HCT116 (cell line): ENCODE data around the gene MORN1. TPM values are rescaled to one million over a fixed set of nuclear protein-coding genes. Genes with fewer than 3 reads are reported as not detected.

Source experiments
- ATAC-seq: fragments of 200-7000 bp; cut with Tn5 transposase; 2 replicates; pipeline ENCODE4 v1.9.1; 2020; ENCODE audit warnings: mild to moderate bottlenecking, moderate library complexity
- BruUV-seq: library from RNA; stranded (reverse); fragments of 400-500 nt; replicated peaks from 2 replicates; lab custom pipeline; 2021; lab: Mats Ljungman, UMichigan
- CTCF ChIA-PET: fragments of 300-600 bp; sonication (Branson Sonifier 250); formaldehyde crosslinking; loops from one replicate; lab custom pipeline; 2021; ENCODE audit warnings: antibody characterized with exemption; lab: Charles Lee
- POLR2A ChIA-PET: fragments of 300-600, 350-600 bp; sonication (Branson Sonifier 250); formaldehyde crosslinking; loops from one replicate; lab custom pipeline; 2021; ENCODE audit warnings: antibody characterized with exemption; lab: Charles Lee
- RAD21 ChIA-PET, 2 experiments: fragments of 300-600 bp; sonication (Branson Sonifier 250); formaldehyde crosslinking; loops; one replicate each; lab custom pipeline; 2023; ENCODE audit warnings: low total read pairs in 2 of 2; ENCODE audit not compliant: uncharacterized antibody in 2 of 2, unreplicated experiment in 2 of 2, low non-redundant PET in 1 of 2; lab: Charles Lee
- DNase-seq: peaks from one replicate; pipeline ENCODE4 v3.0.0-alpha.2; 2010; ENCODE audit warnings: low read depth, low spot score
- H2AFZ ChIP-seq: fragments of 200-600 bp; shearing (Covaris generic), sonication (generic); 2 replicates; pipeline ENCODE4 v1.6.1; 2017; ENCODE audit warnings: low read depth, mixed run types, mixed read lengths, antibody characterized with exemption, low read length; ENCODE audit not compliant: poor library complexity, severe bottlenecking
- H3K27ac ChIP-seq: 2 replicates; pipeline ENCODE4 v1.5.1; 2012; ENCODE audit warnings: low read depth, low read length
- H3K27me3 ChIP-seq: fragments of 200-600 bp; sonication (generic); 2 replicates; pipeline ENCODE4 v1.6.1; 2016; ENCODE audit warnings: mixed run types, low read length, mixed read lengths; ENCODE audit not compliant: insufficient read depth
- H3K36me3 ChIP-seq, 2 experiments: fragments of 200-500 bp in 1 of 2; fragments of 200-600 bp in 1 of 2; sonication (Bioruptor generic) in 1 of 2; sonication (generic) in 1 of 2; 2 replicates each; pipeline versions ENCODE4 v1.5.1 to v1.6.1; 2014 to 2016; ENCODE audit warnings: low read length in 2 of 2, inconsistent platforms in 1 of 2, mixed read lengths in 1 of 2, mixed run types in 1 of 2; ENCODE audit not compliant: insufficient read depth in 2 of 2, control insufficient read depth in 1 of 2
- H3K4me1 ChIP-seq, 2 experiments: fragments of 200-600 bp in 1 of 2; sonication (generic) in 1 of 2; 2 replicates each; pipeline versions ENCODE4 v1.5.1 to v1.6.1; 2012 to 2017; ENCODE audit warnings: low read length in 2 of 2, inconsistent platforms in 1 of 2, mild to moderate bottlenecking in 1 of 2, mixed read lengths in 1 of 2, mixed run types in 1 of 2, moderate library complexity in 1 of 2; ENCODE audit not compliant: insufficient read depth in 2 of 2, control insufficient read depth in 1 of 2
- H3K4me2 ChIP-seq: fragments of 200-600 bp; sonication (generic); 2 replicates; pipeline ENCODE4 v1.6.1; 2017; ENCODE audit warnings: mixed run types, low read length, mixed read lengths
- H3K4me3 ChIP-seq, 2 experiments: fragments of 200-600 bp in 1 of 2; sonication (generic) in 1 of 2; replicated peaks in 1 of 2; 2 replicates each; pipeline ENCODE4 v1.5.1; 2011 to 2016; ENCODE audit warnings: low read length in 2 of 2, control low read depth in 1 of 2, low read depth in 1 of 2, mild to moderate bottlenecking in 1 of 2, mixed read lengths in 1 of 2, mixed run types in 1 of 2
- H3K79me2 ChIP-seq: fragments of 200-600 bp; sonication (generic); 2 replicates; pipeline ENCODE4 v1.6.1; 2017; ENCODE audit warnings: mild to moderate bottlenecking, mixed run types, low read length, moderate library complexity, mixed read lengths; ENCODE audit not compliant: insufficient read depth
- H3K9ac ChIP-seq: fragments of 200-600 bp; sonication (generic); 2 replicates; pipeline ENCODE4 v1.6.1; 2016; ENCODE audit warnings: low read length, mixed read lengths
- H3K9me2 ChIP-seq: fragments of 200-600 bp; sonication (generic), shearing (Covaris generic); 2 replicates; pipeline ENCODE4 v1.6.1; 2017; ENCODE audit warnings: mixed run types, mild to moderate bottlenecking, moderate library complexity; ENCODE audit not compliant: insufficient read depth
- H3K9me3 ChIP-seq, 2 experiments: fragments of 200-500 bp in 1 of 2; fragments of 200-600 bp in 1 of 2; sonication (Bioruptor generic) in 1 of 2; sonication (generic) in 1 of 2; 2 replicates each; pipeline ENCODE4 v1.6.1; 2014 to 2017; ENCODE audit warnings: low read length in 2 of 2, mixed read lengths in 2 of 2, inconsistent platforms in 1 of 2, low read depth in 1 of 2, mild to moderate bottlenecking in 1 of 2, mixed run types in 1 of 2, moderate library complexity in 1 of 2; ENCODE audit not compliant: control insufficient read depth in 1 of 2, insufficient read depth in 1 of 2
- H4K20me1 ChIP-seq: fragments of 200-600 bp; sonication (generic), shearing (Covaris generic); 2 replicates; pipeline ENCODE4 v1.6.1; 2017; ENCODE audit warnings: mixed run types, mild to moderate bottlenecking, moderate library complexity; ENCODE audit not compliant: insufficient read depth
- CEBPB ChIP-seq: IDR thresholded peaks from 2 replicates; pipeline ENCODE4 v1.6.1; 2012; ENCODE audit warnings: low read depth
- EZH2 ChIP-seq: fragments of 200-600 bp; sonication (generic); IDR thresholded peaks from 2 replicates; pipeline ENCODE4 v1.6.1; 2017; ENCODE audit warnings: antibody characterized with exemption, mixed run types
- FOSL1 ChIP-seq: IDR thresholded peaks from 2 replicates; pipeline ENCODE4 v1.6.1; 2012; ENCODE audit warnings: low read depth
- JUND ChIP-seq: IDR thresholded peaks from 2 replicates; pipeline ENCODE4 v1.6.1; 2012
- MAX ChIP-seq: IDR thresholded peaks from 2 replicates; pipeline ENCODE4 v1.6.1; 2012
- POLR2AphosphoS5 ChIP-seq: IDR thresholded peaks from 2 replicates; pipeline ENCODE4 v1.6.1; 2011; ENCODE audit warnings: mild to moderate bottlenecking, low read depth, low read length, moderate library complexity
- RAD21 ChIP-seq: IDR thresholded peaks from 2 replicates; pipeline ENCODE4 v1.6.1; 2012; ENCODE audit warnings: low read depth, mild to moderate bottlenecking
- SRF ChIP-seq: IDR thresholded peaks from 2 replicates; pipeline ENCODE4 v1.6.1; 2012; ENCODE audit warnings: low read depth
- TCF7L2 ChIP-seq: IDR thresholded peaks from 2 replicates; pipeline ENCODE4 v1.7.0; 2011; ENCODE audit warnings: borderline replicate concordance, inconsistent platforms; ENCODE audit not compliant: insufficient read depth, insufficient read length; ENCODE audit errors: extremely low read depth
- ZBTB33 ChIP-seq: IDR thresholded peaks from 2 replicates; pipeline ENCODE4 v1.6.1; 2011; ENCODE audit warnings: mild to moderate bottlenecking, low read length, moderate library complexity; ENCODE audit not compliant: insufficient replicate concordance; ENCODE audit errors: extremely low read depth
- ZFX ChIP-seq: fragments of 450-650 bp; IDR thresholded peaks from 2 replicates; pipeline ENCODE4 v1.6.1; 2017
- ZNF274 ChIP-seq: fragments of 200-500 bp; sonication (Bioruptor generic); IDR thresholded peaks from 2 replicates; pipeline ENCODE4 v1.6.1; 2014; ENCODE audit warnings: mild to moderate bottlenecking, low read depth, low read length, inconsistent platforms
- intact Hi-C: fragments of 100-400 bp; cut with micrococcal nuclease; formaldehyde crosslinking; loops from 2 replicates; pipeline ENCODE4 v1.10.0; 2022
- total RNA-seq: library from RNA; stranded (reverse); gene quantifications from one replicate; pipeline ENCODE4 v1.2.1, GENCODE V29; 2021; ENCODE audit not compliant: unreplicated experiment
- TF ChIP-seq, protein P1 (sequence below), 3 experiments: fragments of 200-600 bp in 1 of 3; sonication (generic) in 1 of 3; IDR thresholded peaks in 2 of 3; conservative IDR thresholded peaks in 1 of 3; 2 replicates each; pipeline ENCODE4 v1.5.1; 2012 to 2017; ENCODE audit warnings: low read depth in 2 of 3, low read length in 2 of 3, antibody characterized with exemption in 1 of 3, borderline replicate concordance in 1 of 3, control low read depth in 1 of 3, mild to moderate bottlenecking in 1 of 3, mixed read lengths in 1 of 3, mixed run types in 1 of 3, moderate library complexity in 1 of 3; ENCODE audit not compliant: insufficient read depth in 1 of 3
- TF ChIP-seq, protein P2 (sequence below): IDR thresholded peaks from 2 replicates; pipeline ENCODE4 v1.6.1; 2012; ENCODE audit warnings: low read depth
- TF ChIP-seq, protein P3 (sequence below): IDR thresholded peaks from 2 replicates; pipeline ENCODE4 v1.6.1; 2012

The MORN1 gene
- total RNA-seq, 1 experiment from 2014 or later: 21.4 TPM

DNA sequence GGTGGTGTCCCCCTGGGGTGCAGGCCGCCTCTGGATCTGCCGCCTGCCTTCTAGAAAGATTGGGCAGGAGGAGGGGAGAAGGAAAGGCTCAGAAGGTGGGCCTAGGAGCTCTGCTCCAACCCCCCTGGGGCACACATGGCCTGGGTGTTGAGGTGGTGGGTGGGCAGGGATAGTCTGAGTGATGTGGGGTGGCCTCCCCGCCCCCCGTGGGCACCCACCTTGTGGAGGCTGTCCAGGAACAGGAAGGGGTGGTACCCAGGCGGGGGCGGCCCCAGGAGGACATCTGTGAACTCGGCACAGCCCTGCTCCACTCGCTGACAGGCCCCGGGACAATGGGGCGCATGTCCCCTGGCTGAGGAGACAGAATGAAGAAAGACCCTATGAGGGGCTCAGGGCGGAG lies 54.9 kb downstream of the MORN1 start:
- Histone ChIP-seq H3K27ac (no peak overlapping the region), H3K79me2 (no peaks in the 10 kb centered on the region), H3K9ac (no peak overlapping the region), H3K9me3 (peaks cover 2 to 6% of the 10 kb centered on the region in 2 experiments; a peak in 2 of 4 replicates), H3K4me2 (no peak overlapping the region), H3K27me3 (no peaks in the 10 kb centered on the region), H3K9me2 (no peaks in the 10 kb centered on the region), H2AFZ (no peak overlapping the region), H3K36me3 (no peaks in the 10 kb centered on the region), H3K4me3 (no peak overlapping the region), H3K4me1 (no peaks in the 10 kb centered on the region), H4K20me1 (no peaks in the 10 kb centered on the region)
- RAD21 ChIA-PET: no interaction called here
- ATAC-seq (no peak), DNase-seq (no peak)
- no TSS peak for BruUV-seq
- CTCF ChIA-PET: no interaction called here
- POLR2A ChIA-PET: no interaction called here
- no peak for TF ChIP-seq RAD21
- no peak for TF ChIP-seq POLR2AphosphoS5
- no peak for TF ChIP-seq CEBPB
- TF ChIP-seq JUND: no peak
- TF ChIP-seq TCF7L2: no peak
- TF ChIP-seq MAX: no peak
- no peak for TF ChIP-seq EZH2
- TF ChIP-seq, protein P1, sequence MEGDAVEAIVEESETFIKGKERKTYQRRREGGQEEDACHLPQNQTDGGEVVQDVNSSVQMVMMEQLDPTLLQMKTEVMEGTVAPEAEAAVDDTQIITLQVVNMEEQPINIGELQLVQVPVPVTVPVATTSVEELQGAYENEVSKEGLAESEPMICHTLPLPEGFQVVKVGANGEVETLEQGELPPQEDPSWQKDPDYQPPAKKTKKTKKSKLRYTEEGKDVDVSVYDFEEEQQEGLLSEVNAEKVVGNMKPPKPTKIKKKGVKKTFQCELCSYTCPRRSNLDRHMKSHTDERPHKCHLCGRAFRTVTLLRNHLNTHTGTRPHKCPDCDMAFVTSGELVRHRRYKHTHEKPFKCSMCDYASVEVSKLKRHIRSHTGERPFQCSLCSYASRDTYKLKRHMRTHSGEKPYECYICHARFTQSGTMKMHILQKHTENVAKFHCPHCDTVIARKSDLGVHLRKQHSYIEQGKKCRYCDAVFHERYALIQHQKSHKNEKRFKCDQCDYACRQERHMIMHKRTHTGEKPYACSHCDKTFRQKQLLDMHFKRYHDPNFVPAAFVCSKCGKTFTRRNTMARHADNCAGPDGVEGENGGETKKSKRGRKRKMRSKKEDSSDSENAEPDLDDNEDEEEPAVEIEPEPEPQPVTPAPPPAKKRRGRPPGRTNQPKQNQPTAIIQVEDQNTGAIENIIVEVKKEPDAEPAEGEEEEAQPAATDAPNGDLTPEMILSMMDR (IDR thresholded peaks at IDR 0.05 in 2 of 3, conservative IDR thresholded peaks at IDR 0.05 in 1 of 3; ENCODE audit: borderline replicate concordance in 1 of 3, insufficient read depth in 1 of 3, low read depth in 2 of 3, low read length in 2 of 3): no peak
- TF ChIP-seq SRF: no peak
- TF ChIP-seq, protein P2, sequence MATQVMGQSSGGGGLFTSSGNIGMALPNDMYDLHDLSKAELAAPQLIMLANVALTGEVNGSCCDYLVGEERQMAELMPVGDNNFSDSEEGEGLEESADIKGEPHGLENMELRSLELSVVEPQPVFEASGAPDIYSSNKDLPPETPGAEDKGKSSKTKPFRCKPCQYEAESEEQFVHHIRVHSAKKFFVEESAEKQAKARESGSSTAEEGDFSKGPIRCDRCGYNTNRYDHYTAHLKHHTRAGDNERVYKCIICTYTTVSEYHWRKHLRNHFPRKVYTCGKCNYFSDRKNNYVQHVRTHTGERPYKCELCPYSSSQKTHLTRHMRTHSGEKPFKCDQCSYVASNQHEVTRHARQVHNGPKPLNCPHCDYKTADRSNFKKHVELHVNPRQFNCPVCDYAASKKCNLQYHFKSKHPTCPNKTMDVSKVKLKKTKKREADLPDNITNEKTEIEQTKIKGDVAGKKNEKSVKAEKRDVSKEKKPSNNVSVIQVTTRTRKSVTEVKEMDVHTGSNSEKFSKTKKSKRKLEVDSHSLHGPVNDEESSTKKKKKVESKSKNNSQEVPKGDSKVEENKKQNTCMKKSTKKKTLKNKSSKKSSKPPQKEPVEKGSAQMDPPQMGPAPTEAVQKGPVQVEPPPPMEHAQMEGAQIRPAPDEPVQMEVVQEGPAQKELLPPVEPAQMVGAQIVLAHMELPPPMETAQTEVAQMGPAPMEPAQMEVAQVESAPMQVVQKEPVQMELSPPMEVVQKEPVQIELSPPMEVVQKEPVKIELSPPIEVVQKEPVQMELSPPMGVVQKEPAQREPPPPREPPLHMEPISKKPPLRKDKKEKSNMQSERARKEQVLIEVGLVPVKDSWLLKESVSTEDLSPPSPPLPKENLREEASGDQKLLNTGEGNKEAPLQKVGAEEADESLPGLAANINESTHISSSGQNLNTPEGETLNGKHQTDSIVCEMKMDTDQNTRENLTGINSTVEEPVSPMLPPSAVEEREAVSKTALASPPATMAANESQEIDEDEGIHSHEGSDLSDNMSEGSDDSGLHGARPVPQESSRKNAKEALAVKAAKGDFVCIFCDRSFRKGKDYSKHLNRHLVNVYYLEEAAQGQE: no peak
- no peak for TF ChIP-seq ZNF274
- TF ChIP-seq, protein P3, sequence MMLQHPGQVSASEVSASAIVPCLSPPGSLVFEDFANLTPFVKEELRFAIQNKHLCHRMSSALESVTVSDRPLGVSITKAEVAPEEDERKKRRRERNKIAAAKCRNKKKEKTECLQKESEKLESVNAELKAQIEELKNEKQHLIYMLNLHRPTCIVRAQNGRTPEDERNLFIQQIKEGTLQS: no peak
- TF ChIP-seq FOSL1: no peak
- no peak for TF ChIP-seq ZFX
- no peak for TF ChIP-seq ZBTB33
- intact Hi-C loops: no loop called here
